T-helper 1 cell (primary cell): ENCODE data around the gene ABHD14A.
A peak's percentile ranks its signal among the peaks of the same experiment; 100 is the strongest.

ENCODE experiments used
- DNase-seq, 5 donors: peaks; one replicate each; pipeline ENCODE4 v3.0.0-alpha.2; 2012 to 2020

The ABHD14A gene

GRCh38 chr3:51957520-51958205 is 17.2 kb upstream of the ABHD14A start:
- DNase-seq, result no peak

DNA sequence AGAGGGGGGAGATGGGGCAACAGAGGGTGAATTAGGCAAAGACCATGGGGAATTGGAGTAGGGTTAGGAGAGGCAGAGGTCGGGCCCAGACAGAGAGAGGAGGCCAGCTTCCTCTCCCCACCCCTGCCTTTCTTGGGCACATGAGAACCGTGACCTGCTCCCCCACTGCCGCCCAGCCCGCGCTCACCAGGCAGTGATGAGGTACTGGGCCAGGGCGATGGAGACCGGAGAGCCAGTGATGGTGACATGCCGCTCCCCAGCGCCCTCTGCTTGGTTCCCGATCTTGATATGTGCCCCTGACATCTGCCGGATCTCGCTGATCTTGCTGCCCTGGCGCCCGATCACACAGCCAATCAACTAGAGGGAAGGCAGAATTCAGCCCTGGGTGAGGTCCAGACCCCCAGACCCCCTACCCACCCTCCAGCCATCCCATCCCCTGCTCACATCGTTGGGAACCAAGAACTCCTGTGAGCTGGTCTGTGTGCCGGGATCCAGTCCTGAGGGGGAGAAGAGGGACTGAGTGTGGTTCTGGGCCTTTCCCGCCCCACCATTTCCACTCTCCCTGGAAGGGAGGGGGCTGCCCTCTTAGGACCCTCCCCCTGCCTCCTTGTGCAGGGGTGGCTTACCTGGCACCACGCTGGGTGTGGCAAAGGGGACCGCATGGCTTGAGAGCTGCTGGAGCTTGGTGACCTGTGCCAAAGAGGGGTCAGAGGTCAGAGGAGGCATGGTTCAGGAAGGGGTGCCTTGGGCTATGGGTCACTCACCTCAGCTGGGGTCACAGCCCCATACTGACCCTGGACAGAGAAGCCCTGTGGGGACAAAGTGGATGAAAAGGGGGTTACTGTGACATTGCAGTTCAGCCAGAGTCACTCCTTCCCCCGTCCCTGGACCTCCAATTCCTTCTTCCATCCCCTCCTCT is 16.0 kb upstream of the ABHD14A start:
- no peak for DNase-seq

- no peak for DNase-seq
Measured at GRCh38 chr3:51959651-51960050, 15.2 kb upstream of the ABHD14A start.

DNA sequence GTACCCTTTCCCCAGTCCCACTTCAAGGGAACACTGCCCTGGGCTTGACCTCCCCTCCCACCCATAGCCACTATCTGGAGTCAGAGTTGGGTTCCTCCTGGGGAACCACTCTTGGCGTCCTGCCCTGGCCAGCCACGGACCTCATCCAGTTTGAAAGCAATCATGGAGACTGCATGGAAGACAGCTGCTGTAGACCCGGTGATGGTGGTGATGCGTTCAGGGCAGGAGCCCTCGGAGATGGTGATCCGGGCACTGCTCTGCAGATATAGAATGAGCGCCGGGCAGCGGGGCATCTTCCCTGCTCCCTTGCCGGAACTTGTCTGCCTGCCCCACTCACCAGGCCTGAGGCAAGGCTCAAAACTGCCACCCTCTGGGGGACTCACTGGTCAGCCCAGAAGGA is 14.5 kb upstream of the ABHD14A start:
- no peak for DNase-seq

DNA sequence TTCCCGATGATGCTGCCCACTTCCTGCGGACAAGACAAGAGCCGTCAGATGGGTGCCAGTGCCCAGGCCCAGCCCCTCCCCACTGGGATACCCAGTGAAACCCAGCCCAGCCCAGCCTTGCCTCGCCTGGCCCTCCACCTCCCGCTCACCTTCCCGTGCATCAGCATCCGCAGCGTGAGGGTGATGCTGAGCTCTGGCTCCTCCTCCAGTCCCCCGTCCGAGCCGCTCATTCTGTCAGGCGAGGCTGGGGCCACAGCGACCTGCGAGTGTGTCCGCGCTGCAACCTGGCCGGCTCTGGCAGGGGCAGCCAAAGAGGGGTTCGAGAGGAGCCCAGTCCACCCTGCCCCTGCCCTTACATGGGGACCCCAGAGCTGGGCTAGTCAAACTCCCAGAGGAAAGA is 13.9 kb upstream of the ABHD14A start:
- DNase-seq, result no peak

DNA sequence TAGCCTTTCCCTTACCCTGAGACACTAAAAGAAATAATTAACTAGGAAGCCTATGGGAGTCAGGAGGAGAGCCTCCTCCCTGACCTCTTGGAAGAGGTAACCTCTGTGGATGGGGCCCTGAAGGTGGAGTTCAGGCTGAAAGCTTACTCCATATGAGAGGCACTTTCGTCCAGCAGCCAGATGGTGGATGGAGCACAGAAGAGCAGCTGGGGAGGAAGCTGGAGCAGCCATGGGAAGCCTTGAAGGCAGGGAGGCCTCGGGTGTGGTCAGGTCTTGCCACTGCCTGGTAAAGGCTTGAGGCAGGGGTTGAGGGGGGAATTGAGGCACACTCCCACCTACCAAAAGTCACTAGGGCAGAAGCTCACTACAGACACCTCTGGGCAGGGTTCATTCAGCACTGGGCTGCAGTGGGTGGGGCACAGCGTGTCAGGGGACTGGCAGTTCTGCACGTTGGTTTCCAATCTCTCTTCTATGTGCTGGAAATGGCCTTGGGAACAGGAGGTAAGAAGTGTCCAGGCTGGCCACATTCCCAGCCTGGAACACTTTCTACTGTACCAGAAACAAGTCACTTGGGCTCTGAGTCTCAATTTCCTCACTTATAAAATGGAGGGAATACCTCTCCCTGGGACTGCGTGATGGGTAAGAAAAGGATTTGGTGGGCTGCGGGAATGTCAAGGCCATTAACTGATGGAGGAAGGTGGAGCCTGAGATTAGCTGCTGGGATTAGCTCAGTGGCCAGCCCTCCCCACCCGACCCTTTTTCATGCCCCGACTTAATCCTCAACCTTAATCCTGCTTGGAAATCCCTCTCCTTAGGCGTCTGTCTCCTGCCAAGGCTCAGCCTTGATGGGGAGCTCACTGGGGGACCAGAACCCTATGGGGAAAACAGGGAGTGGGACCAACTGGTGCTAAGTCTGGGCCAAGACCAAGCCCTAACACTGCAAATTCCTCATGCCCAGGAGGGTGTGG is 13.0 kb upstream of the ABHD14A start:
- no peak for DNase-seq

GRCh38 chr3:51962854-51963530 is 11.9 kb upstream of the ABHD14A start:
- DNase-seq, result no peak

DNA sequence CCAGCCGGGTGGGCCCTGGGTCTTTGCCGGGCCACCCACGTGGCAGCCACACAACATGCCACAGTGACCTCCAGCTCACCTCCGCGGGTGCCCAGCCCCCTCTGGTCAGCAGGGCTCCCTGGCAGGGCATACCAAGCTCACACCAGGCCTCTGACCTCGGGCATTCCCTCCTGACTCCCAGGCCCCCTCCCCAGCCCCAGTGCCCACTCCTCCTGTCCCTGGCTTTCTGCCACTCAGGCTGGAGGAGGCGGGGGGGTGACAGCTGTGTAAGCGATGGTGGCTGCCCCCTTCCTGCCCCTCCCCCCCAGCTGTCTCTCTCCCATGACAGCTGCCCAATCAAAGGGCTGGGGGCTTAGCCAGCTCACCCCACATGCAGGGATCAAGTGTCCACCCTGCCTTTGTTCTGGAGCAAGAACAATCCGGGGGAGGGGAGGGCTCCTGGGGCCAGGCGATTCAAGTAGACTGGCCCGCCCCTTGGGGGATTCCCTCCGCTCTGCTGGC is 10.9 kb upstream of the ABHD14A start:
- DNase-seq, result no peak

DNA sequence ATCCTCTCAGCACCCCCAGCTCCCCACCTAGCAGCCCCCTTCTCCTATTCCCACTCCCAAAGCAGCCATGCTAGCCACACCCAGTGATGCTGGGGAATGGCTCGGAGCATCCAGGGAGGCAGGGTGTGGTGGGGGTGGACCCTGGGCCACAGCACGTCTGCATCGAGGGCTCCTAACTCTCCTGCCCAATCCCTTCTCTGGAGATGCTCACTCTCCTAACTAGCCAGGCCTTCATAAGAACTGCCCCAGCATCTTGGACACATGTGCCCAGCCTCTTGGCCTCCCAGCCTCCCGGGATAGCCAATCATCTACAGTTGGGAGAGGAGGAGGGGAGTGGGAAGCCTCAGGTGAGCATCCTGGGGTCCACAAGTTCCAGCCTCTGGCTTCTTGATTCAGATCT is 10.3 kb upstream of the ABHD14A start:
- no peak for DNase-seq

- DNase-seq, result no peak
Measured at GRCh38 chr3:51966016-51966415, 8.8 kb upstream of the ABHD14A start.

- no peak for DNase-seq
Measured at GRCh38 chr3:51966486-51966885, 8.4 kb upstream of the ABHD14A start.

- DNase-seq, result peak in 1 of 5 donors; percentile 20
Measured at GRCh38 chr3:51966922-51967383, 7.9 kb upstream of the ABHD14A start.

DNA sequence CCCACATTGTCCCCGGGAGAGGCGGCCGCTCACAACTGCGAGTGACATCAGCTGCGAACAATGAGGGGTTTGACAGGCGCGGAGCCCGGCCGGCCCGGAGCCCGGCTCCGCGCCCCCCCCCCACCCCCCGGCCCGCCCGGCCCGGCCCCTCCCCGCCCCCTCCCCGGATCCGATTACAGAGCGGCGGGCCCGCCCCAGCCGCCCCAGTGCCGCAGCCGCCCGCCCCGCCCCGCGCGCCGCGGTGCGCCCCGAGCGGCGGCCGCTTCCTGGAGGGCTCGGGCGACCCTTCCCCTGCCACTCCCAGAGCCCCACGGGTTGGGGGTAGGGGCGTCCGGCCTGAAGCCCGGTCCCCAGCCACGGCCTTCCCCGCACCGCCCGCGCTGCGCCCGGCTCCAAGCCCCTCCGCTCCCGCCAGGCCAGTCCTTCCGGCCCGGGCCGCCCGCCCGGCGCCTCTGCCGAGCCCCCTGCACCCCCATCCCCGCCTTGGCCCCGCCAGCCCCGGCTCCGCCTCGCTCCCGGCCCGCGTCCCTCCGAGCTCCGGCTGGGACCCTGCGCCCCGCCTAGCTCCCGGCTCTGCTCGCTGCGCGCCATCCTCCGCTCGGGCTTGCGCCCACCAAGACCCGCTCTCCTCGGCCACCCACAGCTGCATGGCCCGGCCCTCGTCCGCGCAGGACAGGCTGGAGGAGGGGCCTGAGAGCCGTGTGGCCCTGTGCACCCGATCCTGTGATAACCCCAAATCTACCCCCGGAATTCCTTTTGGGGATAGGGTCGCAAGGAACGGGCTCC is 7.3 kb upstream of the ABHD14A start, which contains the start of gene PCBP4:
TSS of gene PCBP4 (minus strand) at position 71 of the 786 bp plus-strand sequence. CDS start 6,214 bp downstream, outside the sequence.
- peak in 1 of 5 donors; percentile 53 for DNase-seq

GRCh38 chr3:51968170-51968775 is 6.6 kb upstream of the ABHD14A start:
- DNase-seq, result no peak

GRCh38 chr3:51968883-51969678 is 5.8 kb upstream of the ABHD14A start:
- no peak for DNase-seq

DNA sequence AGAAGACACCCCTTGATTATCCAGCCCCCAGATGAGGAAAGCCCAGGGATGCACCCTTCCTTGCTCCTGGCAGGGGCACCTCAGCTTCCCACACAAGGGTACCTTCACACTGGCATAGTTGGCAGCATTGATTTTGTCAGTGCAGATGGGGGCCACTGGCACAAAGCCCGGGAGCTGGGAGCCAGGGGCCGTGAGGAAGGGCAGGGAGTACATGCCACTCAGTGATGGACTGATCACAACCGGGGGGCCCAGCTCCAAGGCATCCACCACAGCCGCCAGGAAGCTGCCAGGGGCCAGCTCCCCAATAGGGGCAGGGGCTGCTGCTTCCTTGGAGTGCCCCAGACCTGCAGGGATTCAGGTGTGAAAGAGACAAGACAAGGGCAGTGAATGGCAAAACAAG is 5.0 kb upstream of the ABHD14A start:
- no peak for DNase-seq

DNA sequence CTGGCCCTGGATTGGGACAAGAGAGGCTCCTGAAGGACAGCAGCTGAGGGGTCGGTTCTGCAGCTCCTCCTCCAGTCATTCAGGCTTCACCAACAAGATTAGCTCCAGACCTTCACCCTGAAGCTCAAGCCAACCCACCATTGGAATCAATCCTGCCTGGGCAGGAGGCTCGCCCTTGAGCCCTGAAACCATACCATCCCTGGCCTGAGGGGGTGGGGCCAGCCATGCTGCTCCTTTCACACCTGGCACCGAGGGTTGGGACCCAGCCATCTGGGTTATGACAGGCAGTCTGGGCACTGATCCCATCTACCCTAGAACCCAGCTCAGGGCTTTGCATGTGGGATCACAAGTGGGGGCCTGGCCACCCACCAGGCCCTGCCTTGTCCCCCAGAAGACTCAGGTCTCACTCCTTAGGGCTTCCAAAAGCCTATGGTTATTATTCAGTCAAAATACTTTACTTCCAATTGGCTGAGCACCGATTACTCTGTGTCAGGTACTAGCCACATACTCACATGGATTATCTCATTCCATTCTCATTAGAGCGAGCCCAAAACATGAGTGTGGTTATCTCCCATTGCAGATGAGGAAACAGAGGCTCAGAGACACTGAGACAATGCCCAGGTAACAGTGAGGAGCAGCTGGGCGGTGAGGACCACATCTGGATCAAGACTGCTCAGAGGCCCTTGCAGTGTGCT is 4.1 kb upstream of the ABHD14A start:
- DNase-seq, result no peak

GRCh38 chr3:51971350-51971749 is 3.5 kb upstream of the ABHD14A start:
- DNase-seq, result no peak
